ENCODE results near the gene NLRP13. TPM values are rescaled to one million over a fixed set of nuclear protein-coding genes. Genes with fewer than 3 reads are reported as not detected.
"Not testable (repeated sequence)": the region's sequence is repeated elsewhere in the genome, so short reads cannot be mapped to it uniquely, and the experiment has no call there.

Gene NLRP13
- total and polyA plus RNA-seq, 7 donors: not detected

- intact Hi-C loops (cut with DNase I): no loop called here
- H3K9me3 ChIP-seq: no peaks in the 10 kb centered on the region
- TF ChIP-seq POLR2A (IDR thresholded peaks at IDR 0.05) (no peak), CTCF (IDR thresholded peaks at IDR 0.05) (no peak), POLR2AphosphoS5 (IDR thresholded peaks at IDR 0.05) (no peak), EP300 (IDR thresholded peaks at IDR 0.05) (no peak)
- H3K4me3 ChIP-seq: no peak overlapping the region
- H3K36me3 ChIP-seq: no peaks in the 10 kb centered on the region
- WGBS, 2 donors: 79 to 87% methylated on average over 6 of the region's 6 CpGs
- DNase-seq: no peak
- no peaks in the 10 kb centered on the region for H3K4me1 ChIP-seq
- no peak overlapping the region for H3K27ac ChIP-seq
- no peaks in the 10 kb centered on the region for H3K27me3 ChIP-seq
These were observed 28.0 kb upstream of the NLRP13 start for GRCh38 chr19:55959996-55960675.

GRCh38 chr19:55958356-55958755 lies 26.2 kb upstream of the NLRP13 start:
- no peak for TF ChIP-seq CTCF (IDR thresholded peaks at IDR 0.05)
- TF ChIP-seq EP300 (IDR thresholded peaks at IDR 0.05): no peak
- TF ChIP-seq POLR2A (IDR thresholded peaks at IDR 0.05): no peak
- no peak for TF ChIP-seq POLR2AphosphoS5 (IDR thresholded peaks at IDR 0.05)
- Histone ChIP-seq H3K4me1 (no peaks in the 10 kb centered on the region), H3K4me3 (no peak overlapping the region), H3K27ac (no peak overlapping the region), H3K27me3 (no peaks in the 10 kb centered on the region), H3K36me3 (no peaks in the 10 kb centered on the region), H3K9me3 (no peaks in the 10 kb centered on the region)
- intact Hi-C loops (cut with DNase I): no loop called here
- DNase-seq: no peak
- WGBS, 2 donors: 29 to 53% methylated on average over 4 of the region's 4 CpGs

GRCh38 chr19:55956431-55956830 lies 24.3 kb upstream of the NLRP13 start:
- H3K27me3 ChIP-seq: no peaks in the 10 kb centered on the region
- 76 to 86% methylated on average over 7 of the region's 7 CpGs for WGBS, 2 donors
- intact Hi-C loops (cut with DNase I): no loop called here
- TF ChIP-seq EP300 (IDR thresholded peaks at IDR 0.05): no peak
- TF ChIP-seq POLR2A (IDR thresholded peaks at IDR 0.05): no peak
- H3K4me3 ChIP-seq: no peak overlapping the region
- no peak overlapping the region for H3K27ac ChIP-seq
- no peaks in the 10 kb centered on the region for H3K4me1 ChIP-seq
- H3K36me3 ChIP-seq: no peaks in the 10 kb centered on the region
- DNase-seq: no peak
- H3K9me3 ChIP-seq: no peaks in the 10 kb centered on the region

- intact Hi-C loops (cut with DNase I); H3K4me3 ChIP-seq; H3K27ac ChIP-seq; H3K36me3 ChIP-seq; H3K27me3 ChIP-seq; DNase-seq; H3K4me1 ChIP-seq; H3K9me3 ChIP-seq: not testable (repeated sequence)
- 91 to 93% methylated on average over 19 of the region's 19 CpGs for WGBS, 2 donors
These were observed 18.4 kb upstream of the NLRP13 start for GRCh38 chr19:55950566-55950965.

GRCh38 chr19:55947532-55947931 lies 15.4 kb upstream of the NLRP13 start, which contains the start of gene NLRP8:
Gene NLRP8, plus strand, starts transcription at chr19:55947832.
- WGBS, 2 donors: 78 to 83% methylated on average over 8 of the region's 8 CpGs
- H3K27ac ChIP-seq: no peak within 1 kb of the TSS
- no peaks in the 10 kb centered on the region for H3K27me3 ChIP-seq
- intact Hi-C loops (cut with DNase I): no loop called here
- no peak for DNase-seq
- no peak for TF ChIP-seq EP300 (IDR thresholded peaks at IDR 0.05)
- no peak for TF ChIP-seq CTCF (IDR thresholded peaks at IDR 0.05)
- TF ChIP-seq POLR2A (IDR thresholded peaks at IDR 0.05): no peak
- TF ChIP-seq POLR2AphosphoS5 (IDR thresholded peaks at IDR 0.05): no peak
- H3K36me3 ChIP-seq: no peaks in the 10 kb centered on the region
- H3K4me1 ChIP-seq: no peaks in the 10 kb centered on the region
- no peak within 1 kb of the TSS for H3K4me3 ChIP-seq
- H3K9me3 ChIP-seq: no peaks in the 10 kb centered on the region

GRCh38 chr19:55940306-55940705 lies 8.2 kb upstream of the NLRP13 start:
- DNase-seq: no peak
- TF ChIP-seq POLR2AphosphoS5 (IDR thresholded peaks at IDR 0.05) (no peak), EP300 (IDR thresholded peaks at IDR 0.05) (no peak), POLR2A (IDR thresholded peaks at IDR 0.05) (no peak), CTCF (IDR thresholded peaks at IDR 0.05) (no peak)

More at GRCh38 chr19:55940306-55940705, 8.2 kb upstream of the NLRP13 start:
- H3K4me1 ChIP-seq: no peaks in the 10 kb centered on the region
- intact Hi-C loops (cut with DNase I): no loop called here
- H3K4me3 ChIP-seq: no peak overlapping the region
- H3K27ac ChIP-seq: no peak overlapping the region
- H3K27me3 ChIP-seq: no peaks in the 10 kb centered on the region
- H3K36me3 ChIP-seq: no peaks in the 10 kb centered on the region
- WGBS, 2 donors: 93% methylated on average over 11 of the region's 11 CpGs
- peaks cover 0 to 7% (median 0%) of the 10 kb centered on the region in 4 donors for H3K9me3 ChIP-seq
